Stimulated activated CD4-positive, alpha-beta T cell treated with anti-CD3 and anti-CD28 coated beads, Interleukin-4, amount 100 ng/mL, for 24 hours (primary cell): ENCODE results near the gene RHBDF2.
A peak's percentile ranks its signal among the peaks of the same experiment; 100 is the strongest.

Source experiments
- DNase-seq: peaks from one replicate; pipeline ENCODE4 v3.0.0-alpha.2; 2020

The RHBDF2 gene

DNA sequence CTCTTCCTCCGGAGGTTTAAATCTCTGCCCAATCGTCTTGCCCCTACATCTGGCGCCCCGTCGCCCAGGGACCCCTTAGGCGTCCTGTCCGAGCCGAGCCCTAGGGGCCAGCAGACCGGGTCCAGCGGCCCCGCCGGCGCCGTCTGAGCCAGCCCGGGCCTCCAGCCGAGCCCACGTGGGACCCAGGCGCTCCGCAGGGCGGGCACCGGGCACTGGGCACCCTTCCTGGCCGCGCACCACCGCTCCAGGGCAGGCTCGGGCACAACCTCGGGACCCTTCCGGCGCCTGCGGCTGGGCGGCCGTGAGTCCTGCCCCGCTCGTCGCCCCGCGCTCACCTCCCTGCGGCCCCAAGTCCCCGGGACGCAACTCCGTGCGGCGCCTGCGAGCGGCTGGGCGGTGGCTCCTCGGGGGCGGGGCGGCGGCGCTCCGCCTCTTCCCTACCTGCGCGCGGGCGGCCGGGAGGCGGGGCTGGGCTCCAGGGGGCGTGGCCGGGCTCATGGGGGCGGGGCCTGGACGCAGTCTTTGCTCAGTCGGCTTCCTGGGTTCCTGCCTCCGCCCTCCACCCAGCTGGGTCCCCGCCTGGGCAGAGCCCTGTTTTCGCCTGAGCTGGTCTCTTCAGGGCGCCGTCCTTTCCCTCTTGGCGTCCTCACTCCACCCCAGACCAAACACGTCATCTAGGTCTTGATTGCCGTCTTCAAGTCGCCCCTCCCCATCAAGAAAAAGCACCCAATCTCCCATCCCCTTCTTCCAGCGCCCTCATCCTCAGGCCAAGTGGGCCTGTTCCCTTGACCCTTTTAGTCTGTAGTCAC lies at the start of gene RHBDF2:
TSS of gene RHBDF2 (minus strand) at position 406 of the 809 bp plus-strand sequence. CDS start 19,899 bp downstream, outside the sequence.
- DNase-seq, result peak; percentile 95

DNA sequence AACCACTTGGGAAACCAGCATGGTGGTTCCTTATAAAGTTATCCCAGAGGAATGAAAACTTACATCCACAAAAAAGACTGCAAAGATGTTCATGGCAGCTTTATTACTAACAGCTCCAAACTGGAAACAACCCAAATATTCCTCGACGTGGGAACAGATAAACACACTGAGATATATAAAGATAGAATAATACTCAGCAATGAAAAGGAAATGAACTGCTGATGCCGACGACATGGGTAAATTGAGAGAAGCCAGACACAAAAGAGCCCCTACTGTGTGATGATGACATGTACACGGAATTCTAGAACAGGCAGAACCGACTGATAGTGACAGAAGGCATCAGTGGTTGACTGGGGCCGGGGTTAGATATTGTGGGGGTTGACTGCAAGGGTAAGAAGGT lies 48.3 kb upstream of the RHBDF2 start:
- no peak for DNase-seq

DNA sequence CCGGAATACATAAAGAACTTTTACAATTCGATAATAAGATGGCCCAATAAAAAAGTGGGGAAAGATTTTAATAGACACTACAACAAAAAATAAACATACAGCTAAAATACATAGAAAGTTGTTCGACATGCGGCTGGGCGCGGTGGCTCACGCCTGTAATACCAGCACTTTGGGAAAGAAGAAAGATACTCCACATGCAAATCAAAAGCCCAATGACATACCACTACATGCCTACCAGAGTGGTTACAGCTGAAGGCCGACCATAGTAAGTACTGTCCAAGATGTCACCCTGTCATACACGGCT lies 47.9 kb upstream of the RHBDF2 start:
- DNase-seq, result no peak

DNA sequence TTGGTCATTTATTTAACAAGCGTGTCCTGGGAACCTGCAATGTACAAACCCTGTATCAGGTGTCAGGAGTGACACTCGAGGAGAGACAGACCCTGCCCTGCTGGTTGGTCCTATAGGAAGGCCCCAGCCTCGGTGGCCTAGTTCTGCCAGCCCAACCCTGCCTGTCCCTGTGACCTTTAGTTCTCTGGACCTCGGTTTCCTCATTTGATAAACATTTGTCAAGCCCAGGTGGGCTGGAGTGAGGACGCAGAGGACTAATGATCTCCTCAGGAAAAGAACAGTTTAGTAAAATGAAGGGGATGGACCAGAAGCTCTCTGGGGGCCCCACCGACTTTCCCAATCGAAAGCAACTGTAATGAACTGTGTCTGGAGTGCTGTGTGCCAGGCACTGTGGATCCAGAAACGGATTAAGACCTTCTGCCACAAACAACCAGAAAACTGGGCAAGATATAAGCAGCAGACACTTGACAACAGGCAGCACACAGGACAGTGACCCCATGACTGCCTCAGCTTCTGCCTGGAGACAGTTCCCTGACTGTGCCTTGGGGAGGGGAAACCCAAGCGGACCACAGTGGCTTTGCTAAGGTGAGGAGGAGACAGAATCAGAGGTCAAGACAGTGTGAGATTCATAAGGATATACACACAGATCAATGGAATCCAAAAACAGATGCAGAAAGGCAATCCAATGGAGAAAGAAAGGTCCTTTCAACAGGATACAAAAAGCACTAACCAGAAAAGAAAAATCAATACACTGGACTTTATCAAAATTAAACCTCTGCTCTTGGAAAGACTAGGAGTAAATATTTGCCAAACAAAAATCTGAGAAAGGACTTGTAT lies 47.4 kb upstream of the RHBDF2 start:
- no peak for DNase-seq

DNA sequence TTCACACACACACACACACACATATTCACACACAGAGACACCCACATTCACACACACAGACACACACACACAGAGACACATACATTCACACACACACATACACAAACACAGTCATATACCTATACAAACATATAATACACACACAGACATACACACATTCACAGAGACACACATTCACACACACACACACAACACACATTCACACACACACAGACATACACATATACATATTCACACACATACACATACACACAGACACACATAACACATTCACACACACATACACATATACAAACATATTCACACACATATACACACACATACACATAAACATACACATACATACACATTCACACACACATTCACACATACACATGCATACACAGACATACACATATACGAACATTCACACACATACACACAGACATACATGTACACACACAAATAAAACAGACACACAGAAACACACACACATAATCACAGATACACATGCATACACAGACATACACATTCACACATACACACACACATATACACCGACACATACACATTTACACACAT lies 46.5 kb upstream of the RHBDF2 start:
- DNase-seq, result no peak

DNA sequence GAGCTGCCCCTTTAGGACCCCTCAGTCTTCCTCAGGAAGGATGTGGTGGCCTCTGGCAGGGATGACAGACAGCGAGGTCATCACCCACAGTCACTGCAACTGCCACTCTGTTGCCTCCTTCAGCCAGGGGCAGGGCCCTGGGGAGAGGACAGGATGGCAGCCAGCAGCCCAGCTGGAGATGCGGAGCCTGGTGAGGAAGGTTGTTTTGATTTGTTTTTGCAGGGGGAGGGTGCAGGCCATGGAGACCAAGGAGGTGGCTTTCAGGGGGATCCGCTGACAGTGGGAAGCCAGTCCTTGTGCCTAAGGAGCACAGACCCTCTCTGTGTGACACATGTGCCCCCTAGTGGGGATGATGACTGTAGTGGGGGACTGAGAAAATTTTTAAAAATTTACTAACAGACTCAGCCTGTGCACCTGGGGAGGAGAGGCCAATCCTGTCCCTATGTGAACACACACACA lies 46.0 kb upstream of the RHBDF2 start:
- DNase-seq, result peak; percentile 57

DNA sequence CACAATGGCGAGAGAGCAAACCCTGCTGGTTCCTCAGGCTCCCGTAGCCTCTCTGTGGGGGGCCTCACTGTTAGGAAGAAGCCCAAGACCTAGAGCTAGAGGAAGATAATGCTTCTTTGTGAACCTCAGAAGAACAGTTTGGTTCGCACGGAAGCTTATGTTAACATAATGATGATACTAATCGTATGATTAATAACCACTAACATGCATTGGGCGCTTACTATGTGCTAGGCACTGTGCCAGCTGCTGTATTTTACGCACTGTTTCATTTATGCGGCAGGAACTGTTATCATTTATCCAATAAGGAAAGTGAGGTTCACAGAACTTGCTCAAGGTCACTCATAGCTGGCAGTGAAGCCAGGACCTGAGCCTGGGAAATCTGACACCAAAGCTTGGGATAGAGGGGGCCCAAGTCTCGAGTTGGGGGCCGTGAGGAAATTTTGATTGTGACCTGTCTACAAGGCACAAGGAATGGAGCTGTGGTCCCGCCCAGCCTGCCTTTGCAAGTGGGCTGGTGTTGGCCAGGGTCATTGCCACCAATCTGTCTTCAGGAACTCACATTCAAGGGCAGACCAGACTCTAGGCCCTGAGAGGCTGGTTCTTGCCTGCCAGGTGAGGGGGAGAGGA lies 45.4 kb upstream of the RHBDF2 start:
- no peak for DNase-seq

DNA sequence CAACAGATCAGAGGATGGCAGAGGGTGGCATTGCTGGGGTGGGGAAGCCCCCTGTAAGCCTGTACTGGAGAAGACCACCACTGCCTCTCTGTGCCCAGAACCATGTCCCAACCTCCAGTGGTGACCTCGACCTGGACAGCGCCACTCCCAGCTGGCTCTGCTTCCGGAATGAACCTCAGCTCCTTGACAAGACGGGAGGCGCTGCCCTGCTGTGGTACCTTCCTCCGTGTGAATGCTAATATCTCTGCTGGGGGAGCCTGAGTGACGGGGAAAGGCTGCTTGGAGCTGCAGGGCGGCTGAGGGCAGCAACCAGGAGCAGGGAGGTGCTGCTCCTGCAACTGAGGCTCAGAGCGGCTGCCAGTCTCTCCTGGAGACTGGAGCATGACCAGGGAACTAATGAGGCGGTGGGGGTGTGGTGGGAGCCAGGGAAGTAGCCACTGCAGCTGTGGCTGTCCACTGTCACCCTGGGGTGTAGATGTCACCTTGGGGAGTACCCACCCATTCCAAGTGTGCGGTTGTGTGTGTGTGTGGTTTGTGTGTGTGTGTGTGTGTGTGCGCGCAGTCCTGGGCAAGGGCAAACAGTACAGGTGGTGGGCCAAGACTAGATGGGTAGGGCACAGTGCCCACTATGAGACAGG lies 44.8 kb upstream of the RHBDF2 start:
- no peak for DNase-seq

DNA sequence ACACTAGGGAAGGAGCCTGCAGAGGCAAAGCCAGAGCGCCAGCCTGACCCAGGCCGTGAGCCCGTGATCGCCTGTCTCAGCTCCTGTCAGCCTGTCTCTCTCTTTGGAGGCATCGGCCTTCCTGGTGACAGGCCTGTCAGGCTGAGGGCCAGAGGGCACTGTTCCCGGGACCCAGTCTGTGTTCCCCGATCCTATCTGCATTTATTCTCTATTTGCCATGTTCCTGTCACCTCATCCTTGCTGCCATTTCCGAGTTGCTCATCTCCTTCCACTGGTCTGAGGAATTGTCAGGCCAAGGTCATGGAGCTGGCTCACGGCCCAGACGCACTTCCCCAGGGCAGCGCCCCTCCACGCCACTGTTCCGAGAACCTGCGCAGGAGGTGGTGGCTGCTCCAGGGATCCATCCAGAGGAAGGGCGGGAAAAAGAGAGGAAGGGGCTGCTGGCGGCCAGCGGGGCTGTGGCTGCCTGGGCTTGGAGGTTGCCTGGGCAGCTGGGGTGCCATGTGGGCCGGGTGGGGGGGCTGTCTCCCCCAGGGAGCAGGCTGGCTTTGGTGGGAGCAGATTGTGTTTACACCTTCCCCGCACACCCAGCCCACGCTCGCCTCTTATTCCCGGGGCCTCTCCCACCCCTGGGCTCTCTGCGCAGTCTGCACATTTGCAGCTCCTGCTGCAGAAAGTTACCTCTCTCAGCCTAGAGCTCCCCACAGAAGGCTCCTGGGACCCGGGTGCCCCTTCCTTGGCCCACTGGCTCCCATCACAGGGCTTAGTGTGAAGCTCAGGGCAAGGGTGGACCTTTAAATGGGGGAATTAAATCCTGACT lies 43.5 kb upstream of the RHBDF2 start:
- DNase-seq, result no peak

DNA sequence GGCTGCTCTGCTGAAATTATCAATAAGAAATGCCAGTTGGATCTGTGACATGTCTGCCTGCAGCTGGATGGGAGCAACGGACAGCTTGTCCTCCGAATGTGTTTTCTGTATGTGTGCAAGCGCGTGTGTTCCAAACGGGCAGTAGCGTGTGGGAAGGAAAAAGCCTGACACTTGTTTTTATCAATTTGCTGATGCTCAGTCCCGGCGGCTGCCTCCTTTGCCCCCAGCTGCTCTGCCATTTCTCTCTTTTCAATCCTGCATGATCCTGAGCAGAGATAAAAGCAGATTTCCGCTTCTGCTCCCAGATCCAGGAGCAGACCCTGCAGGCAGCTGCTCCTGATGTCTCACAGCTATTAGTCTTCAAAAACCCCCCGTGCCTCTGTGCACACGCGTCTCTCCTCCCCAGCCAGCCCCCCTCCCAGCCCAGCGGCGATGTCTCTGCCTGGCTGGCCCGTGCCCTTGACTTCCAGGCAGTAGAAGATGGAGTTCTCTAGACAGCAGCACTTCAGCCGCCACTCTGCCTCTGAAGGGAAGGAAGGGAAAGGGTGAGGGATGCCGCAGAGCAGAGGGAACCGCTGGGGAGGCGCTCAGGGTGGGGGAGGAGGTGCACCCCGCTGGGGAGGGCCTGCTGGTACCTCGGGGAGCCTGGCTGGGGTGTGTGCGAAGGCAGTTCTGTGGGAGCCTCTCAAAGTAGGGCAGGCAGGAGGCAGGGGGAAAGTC lies 42.8 kb upstream of the RHBDF2 start:
- DNase-seq, result no peak

DNA sequence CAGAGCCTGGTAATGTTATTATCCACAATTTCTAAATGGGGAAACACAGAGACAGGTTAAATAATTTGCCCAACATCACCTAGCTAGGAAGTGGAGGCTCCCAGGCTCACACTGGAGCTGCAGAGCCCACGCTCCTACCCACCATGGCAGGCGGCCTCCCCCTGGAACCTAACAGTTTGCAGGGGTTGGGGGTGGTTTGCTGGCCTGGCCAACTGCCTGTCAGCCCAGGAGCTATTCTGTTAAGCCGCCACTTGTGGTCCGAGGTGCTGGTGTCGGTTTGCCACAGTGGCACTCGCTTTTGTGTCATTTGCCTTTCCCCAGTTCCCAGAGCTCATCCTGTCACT lies 42.2 kb upstream of the RHBDF2 start:
- no peak for DNase-seq

DNA sequence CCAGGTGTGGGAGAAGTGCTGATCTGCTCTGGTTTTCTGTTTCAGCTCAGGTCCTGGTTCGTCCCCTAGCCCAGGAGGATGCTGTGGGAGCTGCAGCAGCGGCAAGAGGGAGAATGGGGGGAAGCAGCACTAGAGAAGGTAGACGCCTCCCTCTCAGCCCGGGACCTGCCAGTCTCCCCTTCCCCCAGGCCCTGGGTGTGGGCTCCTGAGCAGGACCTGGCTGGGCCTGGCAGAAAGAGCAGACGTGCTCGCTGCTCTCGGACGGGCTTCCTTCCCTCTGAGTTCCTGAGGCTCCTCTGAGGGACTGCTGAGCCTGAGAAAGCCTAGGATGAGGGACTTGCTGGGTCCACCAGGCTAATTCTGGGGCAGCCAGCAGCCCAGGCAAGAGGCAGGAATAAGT lies 41.8 kb upstream of the RHBDF2 start:
- no peak for DNase-seq

DNA sequence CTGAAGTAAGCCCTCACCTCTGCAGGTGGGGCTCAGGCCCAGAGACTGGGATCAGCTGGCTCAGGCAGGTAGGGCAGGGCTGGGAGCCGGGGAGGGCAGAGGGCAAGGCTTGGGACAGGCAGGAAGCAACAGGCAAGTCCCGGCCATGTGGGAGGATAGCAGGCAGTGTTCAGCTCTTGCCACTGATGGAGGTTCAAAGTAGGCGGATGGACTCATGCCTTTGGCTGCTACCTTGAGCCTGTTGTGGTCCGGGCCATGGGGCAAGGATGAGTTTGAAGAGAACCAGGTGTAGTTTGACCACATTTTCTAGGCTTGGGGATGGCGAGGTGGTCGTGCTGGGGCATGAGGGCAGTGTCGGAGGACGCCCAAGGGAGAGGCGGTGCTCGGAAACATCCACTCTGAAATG lies 41.3 kb upstream of the RHBDF2 start:
- no peak for DNase-seq

DNA sequence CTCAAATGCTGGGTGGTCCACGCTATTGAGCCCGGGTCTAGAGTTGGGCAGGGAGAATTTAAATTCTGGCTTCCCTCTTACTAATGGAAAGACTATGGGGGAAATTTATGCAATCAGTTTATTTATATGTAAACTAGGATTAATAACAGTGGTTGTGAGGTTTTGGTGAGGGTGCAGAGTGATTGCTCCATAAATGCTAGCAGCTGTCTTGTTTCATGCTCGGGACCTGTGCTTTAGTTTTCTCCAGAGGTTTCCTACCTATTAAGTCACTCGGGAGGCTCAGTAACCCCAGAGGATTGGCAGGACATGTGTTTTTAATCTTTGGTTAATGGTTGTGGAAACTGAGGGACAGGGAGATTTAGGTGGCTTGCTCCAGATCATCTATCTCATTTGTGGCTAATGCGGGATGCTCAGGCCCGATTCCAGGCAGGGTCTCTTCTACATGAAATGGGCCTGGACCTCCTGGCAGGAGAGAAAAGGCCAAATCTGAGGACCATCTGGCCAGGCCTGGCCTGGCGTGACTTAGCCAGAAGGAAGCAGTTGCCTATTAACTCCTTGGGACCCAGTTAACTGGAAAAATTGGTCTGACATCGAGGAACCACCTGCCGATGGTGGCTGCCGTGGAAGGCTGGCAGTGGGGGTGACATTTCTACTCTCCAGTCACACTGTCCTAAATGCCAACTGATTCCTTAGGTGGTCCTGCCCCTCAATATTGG lies 40.7 kb upstream of the RHBDF2 start:
- no peak for DNase-seq

DNA sequence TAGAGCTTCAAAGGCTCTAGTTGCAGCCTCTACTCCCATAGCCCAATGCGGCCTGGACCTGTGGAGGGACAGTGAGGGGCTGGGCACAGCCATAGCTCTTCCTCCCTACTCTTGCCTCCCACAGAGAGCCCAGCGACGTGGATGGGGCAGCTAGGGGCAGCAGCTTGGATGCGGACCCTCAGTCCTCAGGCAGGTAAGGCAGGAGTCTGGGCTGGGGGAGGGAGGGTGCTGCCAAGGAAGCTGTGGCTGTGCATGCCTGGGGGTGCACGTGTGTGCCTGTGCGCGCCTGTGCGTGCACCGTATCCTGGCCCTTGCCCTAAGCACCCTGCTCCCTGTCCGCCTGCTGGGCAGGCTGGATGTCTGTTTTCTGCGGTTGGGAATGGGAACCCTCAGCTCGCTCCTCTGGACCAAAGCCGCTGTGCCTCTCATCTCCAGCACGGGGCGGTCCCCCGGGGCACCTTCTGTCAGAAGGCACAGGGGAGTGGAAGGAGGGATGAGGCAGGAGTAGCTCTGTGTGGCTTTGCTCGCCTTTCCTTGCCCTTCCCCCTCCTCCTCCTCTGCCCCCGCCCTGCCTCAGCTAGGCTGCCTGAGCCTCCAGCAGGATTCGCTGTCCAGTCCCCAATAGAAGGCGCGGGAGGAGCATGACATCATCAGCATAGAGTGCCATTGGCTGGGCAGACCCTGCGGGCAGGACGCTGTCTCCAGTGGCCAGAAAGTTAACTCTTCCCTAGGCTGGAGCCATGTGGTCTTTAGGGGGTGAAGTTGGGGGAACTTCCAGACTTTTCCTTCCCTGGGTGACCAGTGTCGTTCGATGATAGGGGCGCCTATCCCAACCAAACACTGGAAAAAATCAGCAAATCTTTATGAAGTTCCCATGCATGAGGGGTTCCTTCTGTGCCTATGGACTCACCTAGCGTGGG lies 39.4 kb upstream of the RHBDF2 start:
- DNase-seq, result peak; percentile 25

DNA sequence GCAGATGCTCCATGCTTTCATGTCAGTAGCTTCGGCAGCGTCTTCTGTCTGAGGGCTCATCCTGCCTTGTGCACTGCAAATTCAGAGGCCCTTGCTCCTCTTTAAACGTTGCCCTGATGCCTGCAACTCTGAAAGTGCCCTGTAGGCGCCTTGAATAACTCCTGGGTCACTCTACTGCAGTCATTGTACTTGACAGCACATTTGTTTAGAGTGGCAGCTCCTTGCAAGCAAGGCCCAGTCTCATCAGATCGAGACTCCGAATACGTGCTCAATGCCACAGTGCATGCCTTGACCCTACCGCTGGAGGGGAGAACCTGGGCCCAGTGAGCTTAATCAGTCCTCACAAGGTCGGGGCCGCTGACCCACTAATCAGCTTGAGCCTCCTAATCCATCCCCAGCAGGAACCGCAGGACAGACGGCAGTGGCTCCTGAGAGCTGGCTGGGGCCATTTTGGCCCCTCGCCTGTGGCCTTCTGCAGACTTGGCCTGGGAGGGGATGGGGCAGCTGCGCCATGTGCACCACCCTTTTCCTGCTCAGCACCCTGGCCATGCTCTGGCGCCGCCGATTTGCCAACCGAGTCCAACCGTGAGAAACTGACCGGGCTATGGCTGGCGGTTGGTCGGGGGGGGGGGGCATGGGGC lies 38.5 kb upstream of the RHBDF2 start, which contains the start of gene PRCD:
TSS of gene PRCD (plus strand) at position 414 of the 641 bp plus-strand sequence. CDS start at position 512, 98 bp downstream.
- no peak for DNase-seq

DNA sequence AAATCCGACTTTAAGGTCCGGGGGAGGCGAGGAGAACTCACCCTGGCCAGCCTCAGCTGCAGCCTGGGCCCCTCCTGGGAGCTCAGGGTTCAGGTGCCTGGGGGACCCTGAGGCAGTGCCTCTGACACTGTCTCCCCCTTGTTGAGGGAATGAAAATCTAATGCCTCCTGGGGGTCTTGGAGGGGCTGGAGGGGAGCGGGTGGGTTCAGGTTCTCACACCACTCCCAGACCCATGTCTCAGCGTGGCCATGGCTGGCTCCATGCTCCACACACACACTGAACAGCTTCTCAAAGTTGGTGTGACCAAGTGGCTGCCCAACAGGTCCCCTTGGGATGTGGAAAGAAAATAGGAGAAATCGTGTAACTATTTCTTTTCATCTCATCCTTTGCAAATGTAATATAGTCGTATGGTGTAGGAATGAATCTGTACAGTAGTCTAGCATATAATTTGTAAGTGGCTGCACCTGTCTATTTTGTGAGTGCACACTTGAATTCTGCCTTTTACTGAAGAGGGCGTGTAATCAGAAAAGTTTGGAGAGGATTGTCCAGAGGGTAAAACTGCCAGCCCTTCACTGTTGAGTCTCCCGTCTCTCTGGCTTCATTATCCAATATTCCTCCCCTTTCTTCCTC lies 37.8 kb upstream of the RHBDF2 start:
- no peak for DNase-seq

DNA sequence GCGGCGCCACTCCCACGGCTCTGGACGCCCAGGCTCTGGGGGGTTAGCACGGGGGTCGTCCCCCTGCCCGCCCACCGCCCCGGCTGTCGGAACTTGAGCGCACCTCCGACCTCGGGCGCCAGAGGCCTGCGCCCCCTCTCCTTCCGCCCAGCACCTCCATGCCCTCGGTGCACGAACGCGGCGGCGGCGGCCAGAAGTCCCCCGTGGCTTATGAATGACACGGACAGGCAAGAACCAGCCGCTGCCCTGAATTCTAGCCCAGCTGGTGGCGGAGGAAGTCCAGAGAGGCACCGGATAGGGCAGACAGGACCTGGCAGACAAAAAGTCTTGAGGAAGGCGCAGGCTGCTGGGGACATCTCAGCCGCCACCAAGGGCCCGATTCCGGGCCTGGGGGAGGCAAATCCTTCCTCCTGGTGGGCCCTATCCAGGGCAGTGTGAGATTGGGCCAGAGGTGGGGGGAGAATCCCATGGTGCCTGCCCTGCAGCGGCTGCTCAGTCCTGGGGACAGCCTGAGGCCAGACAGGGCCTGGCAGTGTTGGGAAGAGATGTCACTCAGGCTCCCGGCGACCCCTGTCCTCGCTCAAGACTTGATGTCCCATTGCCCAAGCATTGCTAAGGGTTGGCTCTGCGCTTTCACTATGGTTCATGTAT lies 37.2 kb upstream of the RHBDF2 start:
- no peak for DNase-seq
